Upper lobe of left lung (tissue), 6 donors: Measurements from ENCODE around the gene SPTBN5. TPM values are rescaled to one million over a fixed set of nuclear protein-coding genes. Genes with fewer than 3 reads are reported as not detected.

Experiments used
- ATAC-seq, 2 donors: fragments of 200-7000 bp; cut with Tn5 transposase; one replicate each; pipeline ENCODE4 v1.9.1; 2022; ENCODE audit warnings: mild to moderate bottlenecking in 2 of 2, moderate library complexity in 2 of 2; ENCODE audit not compliant: low FRiP score in 2 of 2
- DNase-seq, 2 donors: peaks; one replicate each; pipeline ENCODE4 v3.0.0-alpha.2; 2019 to 2020
- H3K27ac ChIP-seq, 4 donors: fragments of 200-600 bp; sonication (generic); one replicate each; pipeline ENCODE4 v1.5.1; 2016 to 2019
- H3K27me3 ChIP-seq, 4 donors: fragments of 200-600 bp; sonication (generic); one replicate each; pipeline ENCODE4 v1.5.1; 2017 to 2019
- H3K36me3 ChIP-seq, 4 donors: fragments of 200-600 bp; sonication (generic); one replicate each; pipeline ENCODE4 v1.5.1; 2016 to 2019
- H3K4me1 ChIP-seq, 4 donors: fragments of 200-600 bp; sonication (generic); one replicate each; pipeline ENCODE4 v1.5.1; 2018 to 2019
- H3K4me3 ChIP-seq, 4 donors: fragments of 200-600 bp; sonication (generic); one replicate each; pipeline ENCODE4 v1.5.1; 2017 to 2019; ENCODE audit warnings: mild to moderate bottlenecking in 2 of 4, moderate library complexity in 1 of 4
- H3K9me3 ChIP-seq, 4 donors: fragments of 200-600 bp; sonication (generic); one replicate each; pipeline ENCODE4 v1.5.1; 2018 to 2019
- EP300 ChIP-seq, 4 donors: sonication (generic); formaldehyde crosslinking; IDR thresholded peaks; one replicate each; pipeline ENCODE4 v1.5.1; 2017; ENCODE audit warnings: antibody characterized with exemption in 4 of 4, control low read depth in 2 of 4
- POLR2A ChIP-seq, 4 donors: fragments of 450-650 bp; IDR thresholded peaks; one replicate each; pipeline ENCODE4 v1.5.1; 2016 to 2017; ENCODE audit warnings: antibody characterized with exemption in 4 of 4, mild to moderate bottlenecking in 2 of 4
- POLR2AphosphoS5 ChIP-seq, 2 donors: sonication (generic); formaldehyde crosslinking; IDR thresholded peaks; one replicate each; pipeline ENCODE4 v1.5.1; 2017; ENCODE audit warnings: antibody characterized with exemption in 2 of 2
- WGBS, 2 donors: methylation state at CpG; one replicate each; pipeline ENCODE4 v1.1.5; 2017 to 2018; 5-methylcytosine and 5-hydroxymethylcytosine counted together
- total RNA-seq, 6 donors: library from RNA; depleted of rRNA in 4 of 6; stranded (reverse); fragments of >200 nt in 4 of 6; gene quantifications; one replicate each; pipeline versions ENCODE4 v1.1.0 to v1.2.1, GENCODE V29; 2016 to 2021
- TF ChIP-seq, protein P1 (sequence below), 6 experiments: fragments of 450-650 bp in 4 of 6; fragments of 200-600 bp in 2 of 6; sonication (generic) in 2 of 6; IDR thresholded peaks; one replicate each; pipeline ENCODE4 v1.5.1; 2016 to 2019; ENCODE audit warnings: antibody characterized with exemption in 6 of 6
- donor health status: DM: no; HTN: no; CAD: no; lungs with moderate emphysema.
- donor health status: DM: no; HTN: yes; CAD: no; lungs with severe emphysema.

The SPTBN5 gene
- total RNA-seq, result 1 to 10 TPM in 3 of 6 donors, under 1 TPM in 3; 0.20 to 9.4 (median 2.0) TPM

DNA sequence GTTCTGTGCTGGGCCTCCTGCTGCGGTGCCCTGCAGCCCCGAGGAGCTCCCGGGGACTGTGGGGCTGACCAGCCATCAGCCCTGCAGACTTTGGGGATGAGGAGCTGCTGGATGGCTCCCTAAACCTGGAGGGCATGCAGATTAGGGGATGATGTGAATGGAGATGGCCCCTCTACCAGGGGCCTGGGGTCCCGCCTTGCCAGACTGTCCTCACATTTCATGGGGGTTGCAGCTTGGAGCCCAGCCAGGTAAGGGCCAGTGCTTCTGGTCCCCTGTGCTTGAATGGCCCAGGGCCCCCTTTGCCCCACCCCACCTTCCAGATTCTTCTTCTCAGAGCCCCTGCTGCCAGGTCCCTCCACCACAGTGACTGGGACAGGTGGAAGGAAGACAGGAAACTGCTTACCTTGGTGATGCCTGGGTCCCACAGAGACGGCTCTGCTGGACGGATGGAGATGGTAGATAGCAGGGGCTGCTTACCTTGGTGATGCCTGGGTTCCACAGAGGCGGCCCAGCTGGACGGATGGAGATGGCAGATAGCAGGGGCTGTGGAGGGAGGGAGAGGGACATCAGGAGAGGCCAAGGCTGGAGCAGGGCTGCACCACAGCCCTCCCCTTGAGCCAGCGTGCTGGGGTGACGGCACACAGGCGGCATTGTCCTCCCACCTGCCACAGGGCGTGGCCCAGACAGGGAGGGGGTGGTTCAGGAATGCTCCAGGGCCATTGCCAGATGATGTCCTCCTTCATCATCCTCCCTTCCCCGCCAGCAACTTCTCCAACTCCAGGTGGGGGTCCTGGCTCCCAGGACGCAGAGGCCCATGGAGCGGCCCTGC lies at the start of gene SPTBN5:
SPTBN5 (minus strand) TSS at position 632 of the 829 bp plus-strand sequence; CDS start at position 76, 556 bp downstream.
- H3K9me3 ChIP-seq, result no peaks in the 10 kb centered on the region
- H3K27me3 ChIP-seq, result no peaks in the 10 kb centered on the region
- peaks cover 19 to 28% (median 24%) of the 10 kb centered on the region in 4 donors for H3K4me1 ChIP-seq
- H3K27ac ChIP-seq, result peak within 1 kb of the TSS; percentile 36 to 80 (median 76)
- no peak for ATAC-seq
- 85 to 89% methylated on average over 10 to 14 of the region's 15 CpGs for WGBS, 2 donors
- peak within 1 kb of the TSS in 2 of 4 donors; percentile 7 to 29 for H3K4me3 ChIP-seq
- no peak for DNase-seq
- TF ChIP-seq EP300 (IDR thresholded peaks at IDR 0.05) (no peak), POLR2A (IDR thresholded peaks at IDR 0.05) (no peak), POLR2AphosphoS5 (IDR thresholded peaks at IDR 0.05) (no peak)
- TF ChIP-seq, protein P1, sequence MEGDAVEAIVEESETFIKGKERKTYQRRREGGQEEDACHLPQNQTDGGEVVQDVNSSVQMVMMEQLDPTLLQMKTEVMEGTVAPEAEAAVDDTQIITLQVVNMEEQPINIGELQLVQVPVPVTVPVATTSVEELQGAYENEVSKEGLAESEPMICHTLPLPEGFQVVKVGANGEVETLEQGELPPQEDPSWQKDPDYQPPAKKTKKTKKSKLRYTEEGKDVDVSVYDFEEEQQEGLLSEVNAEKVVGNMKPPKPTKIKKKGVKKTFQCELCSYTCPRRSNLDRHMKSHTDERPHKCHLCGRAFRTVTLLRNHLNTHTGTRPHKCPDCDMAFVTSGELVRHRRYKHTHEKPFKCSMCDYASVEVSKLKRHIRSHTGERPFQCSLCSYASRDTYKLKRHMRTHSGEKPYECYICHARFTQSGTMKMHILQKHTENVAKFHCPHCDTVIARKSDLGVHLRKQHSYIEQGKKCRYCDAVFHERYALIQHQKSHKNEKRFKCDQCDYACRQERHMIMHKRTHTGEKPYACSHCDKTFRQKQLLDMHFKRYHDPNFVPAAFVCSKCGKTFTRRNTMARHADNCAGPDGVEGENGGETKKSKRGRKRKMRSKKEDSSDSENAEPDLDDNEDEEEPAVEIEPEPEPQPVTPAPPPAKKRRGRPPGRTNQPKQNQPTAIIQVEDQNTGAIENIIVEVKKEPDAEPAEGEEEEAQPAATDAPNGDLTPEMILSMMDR (IDR thresholded peaks at IDR 0.05), result no peak
- peaks cover 0 to 14% (median 0%) of the 10 kb centered on the region in 4 donors for H3K36me3 ChIP-seq

DNA sequence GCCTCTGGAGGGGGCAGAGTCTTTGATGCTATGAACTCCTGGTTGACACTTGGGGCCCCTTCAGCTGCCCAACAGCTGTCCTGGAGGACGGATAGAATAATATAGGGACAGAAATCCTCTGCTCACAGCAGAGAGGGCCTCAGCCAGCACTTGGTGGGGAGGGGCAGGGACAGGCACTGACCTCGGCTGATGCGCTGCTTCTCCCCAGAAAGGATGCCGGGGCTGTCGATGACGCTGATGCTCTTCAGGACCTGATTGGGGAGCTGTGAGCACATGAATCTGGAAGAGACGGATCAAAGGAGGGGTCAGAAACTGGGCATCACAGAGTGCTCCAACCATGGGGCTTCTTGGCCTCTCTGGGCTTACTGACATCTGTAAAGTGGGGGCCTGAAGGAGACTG lies 49.0 kb upstream of the SPTBN5 start:
- H3K36me3 ChIP-seq, result peaks cover 0 to 45% (median 12%) of the 10 kb centered on the region in 4 donors
- no peak overlapping the region for H3K27ac ChIP-seq
- no peaks in the 10 kb centered on the region for H3K27me3 ChIP-seq
- H3K4me3 ChIP-seq, result no peak overlapping the region
- no peak for ATAC-seq
- no peak for DNase-seq
- no peaks in the 10 kb centered on the region for H3K9me3 ChIP-seq
- TF ChIP-seq, protein P1 (IDR thresholded peaks at IDR 0.05), result no peak
- no peak for TF ChIP-seq EP300 (IDR thresholded peaks at IDR 0.05)
- TF ChIP-seq POLR2A (IDR thresholded peaks at IDR 0.05), result no peak
- TF ChIP-seq POLR2AphosphoS5 (IDR thresholded peaks at IDR 0.05), result no peak
- H3K4me1 ChIP-seq, result peaks cover 9 to 25% (median 14%) of the 10 kb centered on the region in 4 donors
- 77 to 92% methylated on average over 7 of the region's 7 CpGs for WGBS, 2 donors

DNA sequence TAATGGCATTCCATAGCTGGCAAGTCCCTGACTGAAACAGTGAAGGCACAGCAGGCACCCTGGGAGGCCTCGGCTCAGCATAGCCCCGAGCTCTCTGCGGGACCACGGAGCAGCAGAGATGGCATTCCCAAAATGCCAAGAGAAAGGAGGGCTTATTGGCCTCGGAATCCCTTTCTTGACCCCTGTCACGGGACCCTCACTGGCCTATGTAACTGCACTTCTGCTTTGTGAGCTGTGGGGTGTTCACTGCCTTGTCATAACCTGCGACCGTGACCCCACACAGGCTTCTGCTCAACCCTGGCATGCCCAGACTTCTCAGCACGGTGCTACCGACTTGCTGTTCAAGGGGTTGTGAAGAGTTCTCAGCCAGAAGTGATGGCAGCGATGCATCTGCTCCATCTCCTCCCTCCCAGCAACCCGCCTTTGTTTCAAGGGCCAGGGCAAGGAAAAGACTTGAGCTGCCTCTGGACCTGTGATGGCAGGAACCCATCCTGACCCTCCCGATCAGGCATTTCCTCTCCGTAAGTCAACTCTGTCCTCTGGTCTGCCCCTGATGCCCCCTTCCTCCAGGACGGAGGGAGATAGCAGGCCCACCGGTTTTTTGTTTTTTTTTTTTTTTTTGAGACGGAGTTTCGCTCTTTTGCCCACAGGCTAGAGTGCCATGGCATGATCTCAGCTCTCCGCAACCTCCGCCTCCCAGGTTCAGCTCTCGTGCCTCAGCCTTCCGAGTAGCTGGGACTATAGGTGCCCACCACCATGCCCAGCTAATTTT lies 48.0 kb upstream of the SPTBN5 start:
- H3K4me3 ChIP-seq, result no peak overlapping the region
- ATAC-seq, result no peak
- 91 to 92% methylated on average over 20 to 22 of the region's 22 CpGs for WGBS, 2 donors
- peaks cover 20 to 35% (median 23%) of the 10 kb centered on the region in 4 donors for H3K4me1 ChIP-seq
- no peaks in the 10 kb centered on the region for H3K9me3 ChIP-seq
- H3K36me3 ChIP-seq, result peaks cover 0 to 45% (median 12%) of the 10 kb centered on the region in 4 donors
- DNase-seq, result no peak
- H3K27me3 ChIP-seq, result no peaks in the 10 kb centered on the region
- TF ChIP-seq POLR2A (IDR thresholded peaks at IDR 0.05) (no peak), POLR2AphosphoS5 (IDR thresholded peaks at IDR 0.05) (no peak), EP300 (IDR thresholded peaks at IDR 0.05) (no peak)
- TF ChIP-seq, protein P1 (IDR thresholded peaks at IDR 0.05), result no peak
- no peak overlapping the region for H3K27ac ChIP-seq

DNA sequence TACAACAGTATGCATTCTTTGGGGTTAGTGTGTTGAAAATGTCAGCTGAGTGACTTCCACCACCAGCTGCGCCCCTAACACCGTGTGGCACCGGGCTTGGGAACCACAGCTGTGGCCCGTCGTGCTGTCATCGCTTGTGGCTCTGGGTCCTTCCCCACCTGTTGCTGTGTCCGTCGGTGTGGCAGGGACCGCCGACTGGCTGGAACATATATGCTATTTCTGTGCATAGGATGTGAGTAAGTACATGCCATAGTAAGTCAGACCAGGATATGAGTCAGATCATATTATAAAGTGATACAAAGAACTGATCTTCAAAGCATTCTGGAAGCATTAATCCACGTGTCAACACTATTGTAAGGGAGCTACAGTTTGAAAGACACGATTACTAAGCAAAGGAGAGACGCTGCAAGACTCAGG lies 46.6 kb upstream of the SPTBN5 start:
- Histone ChIP-seq H3K4me1 (peaks cover 24 to 45% (median 28%) of the 10 kb centered on the region in 4 donors), H3K4me3 (no peak overlapping the region), H3K9me3 (no peaks in the 10 kb centered on the region), H3K36me3 (peaks cover 0 to 39% (median 12%) of the 10 kb centered on the region in 4 donors), H3K27ac (peak overlapping the region in 2 of 4 donors; percentile 20 to 44), H3K27me3 (no peaks in the 10 kb centered on the region)
- no peak for DNase-seq
- no peak for ATAC-seq
- TF ChIP-seq POLR2AphosphoS5 (IDR thresholded peaks at IDR 0.05) (no peak), EP300 (IDR thresholded peaks at IDR 0.05) (no peak), POLR2A (IDR thresholded peaks at IDR 0.05) (no peak)
- TF ChIP-seq, protein P1 (IDR thresholded peaks at IDR 0.05), result no peak
- 79 to 86% methylated on average over 13 of the region's 13 CpGs for WGBS, 2 donors
